T47D (cell line): ENCODE data around the gene SH3RF1.

Experiments
- DNase-seq, 2 experiments: peaks; one replicate each; pipeline versions ENCODE4 v3.0.0 to v3.0.0-alpha.2; 2011 to 2012; ENCODE audit warnings: low read depth in 1 of 2, low spot score in 1 of 2
- JUND ChIP-seq: IDR thresholded peaks from 2 replicates; pipeline ENCODE4 v1.6.1; 2012; ENCODE audit warnings: low read depth
- in situ Hi-C: cut with HindIII; loops from 2 replicates; pipeline ENCODE4 v1.10.0; 2016; ENCODE audit warnings: low sequenced_read_pairs, low pct_unique_long_range_greater_than_20kb

The SH3RF1 gene

DNA sequence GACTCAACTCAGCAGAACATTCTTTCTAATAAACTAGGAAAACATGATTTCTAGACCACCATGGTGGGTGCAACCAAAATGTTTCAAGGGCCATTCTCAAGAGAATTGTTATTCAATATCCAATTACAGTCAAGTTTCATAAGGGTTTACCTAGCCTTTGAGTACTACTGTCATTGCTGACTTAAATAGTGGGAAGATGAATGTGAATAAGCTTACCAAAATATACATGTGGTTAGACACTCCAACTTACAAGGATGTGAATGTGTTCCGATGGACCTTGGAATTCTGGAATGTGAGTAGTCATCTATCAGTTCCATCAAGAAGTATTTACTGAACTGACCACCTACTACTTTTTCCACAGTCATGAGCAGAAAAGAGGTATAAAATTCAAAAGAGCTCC lies 16.9 kb downstream of the SH3RF1 start:
- no peak for DNase-seq
- no peak for TF ChIP-seq JUND

DNA sequence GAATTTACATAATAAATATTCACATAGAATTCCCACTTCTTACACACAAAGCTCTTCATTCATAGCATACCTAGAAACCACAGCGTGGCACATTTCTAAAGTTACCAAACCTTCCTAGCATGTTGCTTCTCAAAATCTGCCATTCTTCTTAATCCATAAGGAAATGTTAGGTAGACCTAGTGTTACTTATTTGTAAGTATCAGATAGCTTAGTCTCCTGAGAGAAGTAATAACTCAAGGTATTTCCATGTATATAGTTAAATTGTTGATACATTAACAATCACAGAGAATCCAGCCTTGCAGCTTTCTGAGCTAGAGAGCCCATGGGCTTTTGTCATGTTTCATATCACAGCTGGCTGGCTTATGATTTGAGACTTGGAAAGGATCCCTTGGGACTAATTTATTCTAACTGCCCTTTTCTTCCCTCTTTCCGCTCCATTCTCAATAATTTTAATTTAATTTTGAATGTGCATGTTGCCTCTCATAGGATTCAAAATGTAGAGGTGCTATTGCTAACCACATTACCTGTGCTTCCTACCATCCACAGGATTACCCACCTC lies 17.6 kb downstream of the SH3RF1 start:
- DNase-seq = no peak
- in situ Hi-C loops = no loop called here
- TF ChIP-seq JUND = no peak

More for the DNA sequence above, 16.9 kb downstream of the SH3RF1 start:
- in situ Hi-C loops = no loop called here

DNA sequence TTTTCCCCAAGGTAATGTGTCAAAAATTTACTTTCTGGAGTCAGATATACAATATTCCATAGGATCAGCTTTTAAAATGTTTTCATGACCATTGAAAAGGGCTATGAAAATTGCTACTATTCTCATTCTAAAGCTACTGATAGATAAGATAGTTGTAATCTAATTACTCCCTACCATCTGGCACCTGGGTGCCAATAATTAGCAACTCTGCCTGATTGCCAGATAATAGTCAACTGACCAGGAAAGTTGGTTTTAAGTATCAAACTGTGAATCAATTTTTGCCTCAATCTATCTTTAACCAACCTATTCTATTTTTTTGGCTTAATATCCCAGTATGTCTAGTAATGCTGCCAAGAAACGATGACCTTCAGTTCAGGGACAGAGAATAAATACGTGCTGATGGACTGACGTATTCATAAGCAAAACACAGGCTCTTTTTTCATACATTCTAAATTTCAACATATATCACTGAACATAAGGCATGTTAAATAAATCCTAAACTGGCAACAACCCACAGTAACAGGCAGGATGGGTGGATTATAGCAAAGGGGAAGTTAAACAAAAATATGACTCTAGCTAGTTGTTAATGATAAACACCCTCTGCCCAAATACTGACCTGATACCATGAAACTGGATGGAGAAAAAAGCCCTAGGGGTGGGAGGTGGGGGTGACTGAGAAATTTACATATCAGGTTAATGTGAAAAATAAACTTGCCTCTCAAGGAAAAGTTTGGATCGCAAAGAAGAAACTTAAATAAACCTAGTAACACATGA lies 18.2 kb downstream of the SH3RF1 start:
- in situ Hi-C loops = no loop called here
- no peak for TF ChIP-seq JUND
- DNase-seq = no peak

DNA sequence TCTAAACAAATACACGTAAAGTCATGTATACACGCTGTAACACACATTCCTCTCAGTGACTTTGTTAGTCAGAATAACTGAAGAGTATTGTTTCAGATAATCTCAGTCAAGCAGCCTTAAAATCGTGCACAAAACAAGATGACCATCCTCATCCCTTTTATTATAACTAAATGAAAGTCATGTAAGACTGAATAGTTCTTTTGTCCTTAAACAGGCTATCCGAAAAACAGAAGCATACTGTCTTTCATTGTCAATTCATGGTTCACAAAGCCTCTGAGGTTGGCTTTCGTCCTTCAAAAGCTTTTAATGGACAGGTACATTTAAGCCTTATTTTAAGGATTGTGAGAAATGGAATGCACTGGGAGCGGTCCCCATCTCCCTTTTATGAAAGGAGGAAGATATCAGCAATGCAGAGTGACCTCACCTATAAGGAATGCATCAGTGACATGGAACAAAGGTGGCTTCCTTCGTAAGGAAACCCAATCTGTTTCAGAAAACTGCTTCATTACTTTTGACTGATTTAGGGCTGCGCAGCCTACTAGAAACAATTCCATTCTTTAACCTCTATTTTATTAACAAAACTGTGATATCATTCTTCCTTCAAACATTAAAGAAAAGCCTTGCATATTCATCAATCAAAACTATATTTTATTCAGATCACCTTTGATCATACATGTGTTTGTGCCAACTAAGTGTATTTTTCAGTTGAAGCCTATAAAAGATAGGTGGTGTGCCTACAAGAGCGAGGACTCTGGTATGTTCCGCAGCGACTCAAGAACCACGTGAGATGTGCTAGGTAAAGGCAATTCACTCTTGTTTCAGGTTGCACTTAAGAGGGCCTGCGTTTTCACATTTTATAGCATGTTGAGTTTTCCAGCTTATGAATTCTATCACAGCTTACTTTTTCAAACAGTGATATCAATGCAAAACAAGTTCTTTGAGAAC lies 19.2 kb downstream of the SH3RF1 start:
- no peak for DNase-seq
- in situ Hi-C loops = no loop called here
- TF ChIP-seq JUND = no peak

DNA sequence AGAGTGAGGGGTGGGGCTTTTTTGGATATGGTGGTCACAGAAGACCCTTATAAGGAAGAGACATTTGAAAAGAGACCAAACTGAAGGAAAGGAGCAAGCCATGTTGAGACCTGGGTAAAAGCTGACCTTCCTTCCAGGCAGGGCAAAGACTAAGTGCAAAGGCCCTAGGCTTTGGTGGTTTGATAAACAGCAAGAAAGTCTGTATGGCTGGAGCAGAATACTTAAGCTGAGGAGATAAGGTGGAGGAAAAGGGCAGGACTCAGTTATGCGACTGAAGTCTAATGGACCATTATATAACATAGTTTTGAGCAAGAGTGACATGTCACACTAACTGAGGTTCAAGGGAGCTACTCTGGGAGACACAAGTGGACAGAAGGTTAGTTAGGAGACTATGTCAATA lies 20.0 kb downstream of the SH3RF1 start:
- in situ Hi-C loops = no loop called here
- DNase-seq = no peak

DNA sequence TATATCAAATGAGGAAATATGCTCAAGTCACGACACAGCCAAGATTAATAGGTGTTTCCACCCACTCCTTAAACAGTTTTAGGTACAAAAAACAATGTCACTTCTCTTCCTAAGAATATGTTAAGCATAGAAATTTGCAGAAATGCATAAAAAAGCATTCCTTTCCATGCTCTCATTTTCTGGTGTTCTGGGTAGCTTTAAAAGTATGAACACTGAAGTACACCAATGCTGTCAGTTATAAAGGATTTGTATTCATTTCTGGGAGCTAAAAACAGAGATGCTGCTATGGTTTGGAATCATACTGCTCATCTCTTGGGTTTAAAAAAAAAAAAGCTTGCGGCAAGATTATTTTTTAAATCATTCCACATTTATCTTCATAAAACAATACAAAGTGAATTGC lies 20.8 kb downstream of the SH3RF1 start:
- no peak for DNase-seq

More for the DNA sequence above, 20.0 kb downstream of the SH3RF1 start:
- no peak for TF ChIP-seq JUND

DNA sequence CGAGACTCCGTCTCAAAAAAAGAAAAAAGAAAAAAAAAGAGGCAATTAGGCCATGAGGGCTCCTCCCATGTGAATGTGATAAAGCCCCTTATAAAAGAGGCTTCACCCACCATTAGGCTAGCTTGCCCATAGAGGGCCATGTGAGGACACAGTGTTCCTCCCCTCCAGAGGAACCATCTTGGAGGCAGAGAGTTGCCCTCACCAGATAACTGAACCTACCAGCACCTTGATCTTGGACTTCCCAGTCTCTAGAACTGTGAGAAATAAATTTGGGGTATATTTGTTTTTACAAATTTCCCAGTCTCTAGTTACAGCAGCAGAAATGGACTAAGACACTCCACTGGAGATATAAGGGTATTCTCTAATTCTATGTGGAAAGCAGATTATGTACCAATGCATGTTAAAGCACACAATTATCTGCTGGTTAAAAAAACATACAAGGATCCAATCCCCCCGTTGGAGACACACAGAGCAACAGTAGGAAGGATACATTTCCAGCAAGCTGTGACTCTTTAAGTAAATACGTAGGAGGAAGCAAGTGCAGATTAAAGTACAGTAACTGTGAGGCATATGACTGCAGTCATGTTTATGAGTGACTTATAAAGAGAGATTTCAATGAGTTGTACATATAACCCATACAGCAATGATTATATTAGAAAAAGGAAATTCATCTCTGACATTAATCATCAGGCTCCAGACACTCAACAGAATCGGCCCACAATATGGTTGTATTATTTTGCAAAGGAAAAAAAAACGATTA lies 21.4 kb downstream of the SH3RF1 start:
- TF ChIP-seq JUND = no peak
- DNase-seq = no peak
- in situ Hi-C loops = no loop called here

More for the DNA sequence above, 20.8 kb downstream of the SH3RF1 start:
- in situ Hi-C loops = no loop called here
- no peak for TF ChIP-seq JUND

DNA sequence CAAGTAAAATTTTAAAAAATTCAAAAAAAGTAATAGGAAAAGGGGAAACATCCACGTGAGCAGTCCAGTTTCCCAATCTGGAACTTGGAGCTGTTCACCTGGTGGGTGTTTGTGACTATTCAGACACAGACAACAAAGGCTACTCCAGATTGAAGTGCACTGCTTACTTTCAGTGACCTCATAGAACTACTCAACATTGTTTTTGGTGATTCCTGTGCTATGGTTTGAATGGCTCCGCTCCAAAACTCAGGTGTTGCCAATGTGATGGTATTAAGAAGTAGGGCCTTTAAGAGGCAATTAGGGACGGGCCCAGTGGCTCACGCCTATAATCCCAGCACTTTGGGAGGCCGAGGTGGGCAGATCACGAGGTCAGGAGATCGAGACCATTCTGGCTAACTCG lies 22.1 kb downstream of the SH3RF1 start:
- no peak for DNase-seq
- TF ChIP-seq JUND = no peak
- in situ Hi-C loops = no loop called here

DNA sequence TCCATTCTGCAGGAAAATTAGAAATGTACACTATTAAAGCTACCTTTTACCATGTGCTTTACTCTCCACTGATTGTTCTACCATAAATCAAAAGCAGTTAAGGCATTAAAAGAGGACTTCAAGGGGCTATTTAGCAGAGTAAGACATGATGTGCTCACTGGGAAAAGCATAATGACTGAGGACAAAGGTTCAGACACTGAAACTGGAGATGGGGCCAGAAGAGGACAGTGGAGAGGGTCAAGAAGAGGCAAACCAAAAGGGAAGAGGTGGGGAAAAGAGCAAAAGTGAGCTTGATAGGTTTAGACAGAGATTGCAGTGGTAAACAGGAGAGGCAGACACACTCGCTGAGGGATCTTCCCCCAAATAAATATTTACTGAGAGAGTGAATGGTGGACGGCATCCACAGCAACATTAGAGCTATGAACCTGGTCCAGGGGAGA lies 23.8 kb downstream of the SH3RF1 start:
- in situ Hi-C loops = no loop called here
- no peak for DNase-seq

DNA sequence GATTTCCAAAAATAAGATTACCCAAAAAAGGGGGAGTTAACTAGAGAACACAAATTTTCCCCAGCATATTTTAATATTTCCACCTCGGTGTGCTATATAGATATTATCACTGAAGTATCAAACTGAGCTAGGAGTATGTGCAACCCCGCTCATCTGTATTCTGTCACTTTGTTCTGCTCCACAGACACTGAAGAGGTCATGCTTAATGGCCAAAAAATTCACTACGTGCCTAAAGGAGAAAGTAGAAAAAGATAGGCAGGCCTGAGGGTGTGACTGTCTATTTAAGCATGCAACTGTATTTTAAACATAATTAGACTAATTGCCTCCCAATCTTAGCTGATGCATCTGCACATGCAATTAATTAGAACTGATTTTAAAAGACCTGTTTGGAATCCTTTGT lies 24.5 kb downstream of the SH3RF1 start:
- TF ChIP-seq JUND = no peak

More for the DNA sequence above, 23.8 kb downstream of the SH3RF1 start:
- TF ChIP-seq JUND = no peak

DNA sequence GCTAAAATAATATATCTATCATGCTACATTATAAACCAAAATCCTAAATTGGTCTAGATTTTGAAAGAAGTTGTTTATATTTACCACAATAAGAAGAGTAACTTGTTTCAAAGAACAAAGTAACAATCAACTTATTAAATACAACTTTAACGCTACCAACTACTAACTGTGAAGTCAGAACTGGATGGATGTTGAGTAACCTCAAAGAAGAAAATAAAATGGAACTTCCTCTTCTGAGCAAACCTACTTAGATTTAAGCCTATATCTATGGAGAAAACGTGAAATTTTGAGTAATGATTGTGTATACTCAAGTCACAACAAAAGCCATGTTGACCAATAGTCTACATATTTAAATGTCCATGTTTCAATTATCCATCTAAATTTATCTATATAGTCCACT lies 25.7 kb downstream of the SH3RF1 start:
- no peak for TF ChIP-seq JUND
- DNase-seq = no peak
- in situ Hi-C loops = no loop called here

More for the DNA sequence above, 24.5 kb downstream of the SH3RF1 start:
- in situ Hi-C loops = no loop called here
- no peak for DNase-seq
